Retinal pigment epithelial cell (primary cell): ENCODE data around the gene AFF4.
A peak's percentile ranks its signal among the peaks of the same experiment; 100 is the strongest.
"Not testable (repeated sequence)": the region's sequence is repeated elsewhere in the genome, so short reads cannot be mapped to it uniquely, and the experiment has no call there.

Experiments
- DNase-seq: peaks from one replicate; pipeline ENCODE4 v3.0.0-alpha.2; 2010; ENCODE audit warnings: low read depth
- H3K4me3 ChIP-seq: 2 replicates; pipeline ENCODE4 v1.5.1; 2011; ENCODE audit warnings: mild to moderate bottlenecking, low read length, control low read depth, moderate library complexity
- TF ChIP-seq, protein P1 (sequence below): conservative IDR thresholded peaks from 2 replicates; pipeline ENCODE4 v1.5.1; 2011; ENCODE audit warnings: low read depth, low read length, control low read depth, inconsistent platforms

The AFF4 gene

GRCh38 chr5:132962429-132963021 is 909 bp downstream of the AFF4 start:
- DNase-seq: peak; percentile 72
- TF ChIP-seq, protein P1, sequence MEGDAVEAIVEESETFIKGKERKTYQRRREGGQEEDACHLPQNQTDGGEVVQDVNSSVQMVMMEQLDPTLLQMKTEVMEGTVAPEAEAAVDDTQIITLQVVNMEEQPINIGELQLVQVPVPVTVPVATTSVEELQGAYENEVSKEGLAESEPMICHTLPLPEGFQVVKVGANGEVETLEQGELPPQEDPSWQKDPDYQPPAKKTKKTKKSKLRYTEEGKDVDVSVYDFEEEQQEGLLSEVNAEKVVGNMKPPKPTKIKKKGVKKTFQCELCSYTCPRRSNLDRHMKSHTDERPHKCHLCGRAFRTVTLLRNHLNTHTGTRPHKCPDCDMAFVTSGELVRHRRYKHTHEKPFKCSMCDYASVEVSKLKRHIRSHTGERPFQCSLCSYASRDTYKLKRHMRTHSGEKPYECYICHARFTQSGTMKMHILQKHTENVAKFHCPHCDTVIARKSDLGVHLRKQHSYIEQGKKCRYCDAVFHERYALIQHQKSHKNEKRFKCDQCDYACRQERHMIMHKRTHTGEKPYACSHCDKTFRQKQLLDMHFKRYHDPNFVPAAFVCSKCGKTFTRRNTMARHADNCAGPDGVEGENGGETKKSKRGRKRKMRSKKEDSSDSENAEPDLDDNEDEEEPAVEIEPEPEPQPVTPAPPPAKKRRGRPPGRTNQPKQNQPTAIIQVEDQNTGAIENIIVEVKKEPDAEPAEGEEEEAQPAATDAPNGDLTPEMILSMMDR: no peak
- H3K4me3 ChIP-seq: peak overlapping the region; percentile 83

DNA sequence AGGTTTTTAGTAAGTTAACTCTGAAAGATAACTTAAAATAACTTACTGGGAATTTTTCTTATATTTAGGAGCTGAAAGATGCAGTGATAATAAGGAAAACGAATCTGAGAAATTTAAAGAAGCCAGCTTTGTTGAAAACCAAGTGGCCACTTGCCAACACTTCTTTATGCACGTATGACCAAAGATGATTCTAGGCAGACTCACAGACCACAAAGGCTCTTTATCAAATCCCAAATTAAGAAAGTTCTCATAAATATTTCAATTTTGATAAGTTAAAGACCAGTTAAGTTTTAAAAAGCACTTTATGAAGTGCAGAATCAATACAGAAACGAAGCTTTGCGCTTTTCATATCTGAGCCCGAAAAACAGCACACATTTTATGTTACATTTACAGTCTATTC is 1.5 kb downstream of the AFF4 start:
- TF ChIP-seq, protein P1: no peak
- no peak for DNase-seq
- H3K4me3 ChIP-seq: peak overlapping the region; percentile 83

DNA sequence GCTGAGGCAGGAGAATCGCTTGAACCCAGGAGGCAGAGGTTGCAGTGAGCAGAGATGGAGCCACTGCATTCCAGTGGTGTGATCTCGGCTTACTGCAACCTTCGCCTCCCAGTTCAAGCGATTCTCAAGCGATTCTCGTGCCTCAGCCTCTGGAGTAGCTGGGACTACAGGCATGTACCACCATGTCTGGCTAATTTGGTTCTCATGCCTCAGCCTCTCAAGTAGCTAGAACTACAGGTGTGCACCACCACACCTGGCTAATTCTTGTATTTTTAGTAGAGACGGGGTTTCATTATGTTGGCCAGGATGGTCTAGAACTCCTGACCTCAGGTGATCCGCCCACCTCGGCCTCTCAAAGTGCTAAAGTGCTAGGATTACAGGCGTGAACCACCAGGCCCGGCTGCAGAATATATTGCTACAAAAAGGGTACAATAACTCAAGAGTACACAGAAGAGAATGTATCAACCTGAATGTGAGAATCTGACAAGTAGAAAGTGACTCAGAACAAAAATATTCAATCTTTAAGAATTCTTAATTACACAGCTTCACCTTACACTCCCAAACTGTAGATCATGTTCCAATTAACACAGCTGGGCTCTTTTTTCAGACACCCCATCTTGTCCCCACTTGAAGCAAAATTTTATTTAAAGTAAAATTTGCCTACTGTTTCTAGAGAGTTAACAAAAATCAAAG is 2.2 kb downstream of the AFF4 start:
- peak overlapping the region; percentile 83 for H3K4me3 ChIP-seq
- not testable (repeated sequence) for DNase-seq

DNA sequence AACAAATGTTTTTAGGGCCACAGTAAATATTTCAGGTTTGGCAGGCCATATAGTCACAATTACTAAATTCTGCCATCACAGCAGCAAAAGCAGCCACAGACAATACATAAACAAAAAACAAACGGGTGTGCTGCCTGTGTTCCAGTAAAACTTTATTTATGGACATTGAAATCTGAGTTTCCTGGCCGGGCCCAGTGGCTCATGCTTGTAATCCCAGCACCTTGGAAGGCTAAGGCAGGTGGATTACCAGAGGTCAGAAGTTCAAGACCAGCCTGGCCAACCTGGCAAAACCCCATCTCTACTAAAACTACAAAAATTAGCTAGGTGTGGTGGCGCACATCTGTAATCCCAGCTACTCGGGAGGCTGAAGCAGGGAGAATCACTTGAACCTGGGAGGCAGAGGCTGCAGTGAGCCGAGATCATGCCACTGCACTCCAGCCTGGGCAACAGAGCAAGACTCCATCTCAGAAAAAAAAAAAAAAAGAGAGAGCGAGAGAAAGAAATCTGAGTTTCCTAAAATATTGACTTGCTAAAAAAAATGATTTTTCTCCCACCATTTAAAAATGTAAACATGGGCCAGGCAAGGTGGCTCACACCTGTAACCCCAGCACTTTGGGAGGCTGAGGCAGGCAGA is 7.2 kb downstream of the AFF4 start:
- not testable (repeated sequence) for H3K4me3 ChIP-seq, DNase-seq

- TF ChIP-seq, protein P1: no peak
- DNase-seq: no peak
- H3K4me3 ChIP-seq: no peak overlapping the region
These were observed 9.7 kb downstream of the AFF4 start for GRCh38 chr5:132953710-132954109.

DNA sequence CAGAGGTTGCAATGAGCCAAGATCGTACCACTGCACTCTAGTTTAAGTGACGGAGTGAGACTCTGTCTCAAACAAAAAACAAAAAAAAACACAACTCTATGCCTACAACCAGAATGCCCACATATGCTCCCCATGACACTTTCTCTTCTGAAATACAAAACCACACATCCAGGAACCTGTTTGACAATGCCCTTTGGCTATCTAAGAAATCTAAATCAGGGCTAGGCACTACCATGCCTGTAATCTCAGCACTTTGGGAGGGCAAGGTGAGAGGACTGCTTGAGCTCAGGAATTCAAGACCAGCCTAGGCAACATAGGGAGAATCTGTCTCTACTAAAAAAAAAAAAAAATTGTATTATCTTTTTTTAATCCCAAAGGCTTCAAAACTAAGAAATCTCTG is 10.6 kb downstream of the AFF4 start:
- no peak for DNase-seq
- TF ChIP-seq, protein P1: no peak
- H3K4me3 ChIP-seq: no peak overlapping the region

GRCh38 chr5:132951897-132952296 is 11.5 kb downstream of the AFF4 start:
- TF ChIP-seq, protein P1: no peak
- H3K4me3 ChIP-seq: no peak overlapping the region
- DNase-seq: no peak

DNA sequence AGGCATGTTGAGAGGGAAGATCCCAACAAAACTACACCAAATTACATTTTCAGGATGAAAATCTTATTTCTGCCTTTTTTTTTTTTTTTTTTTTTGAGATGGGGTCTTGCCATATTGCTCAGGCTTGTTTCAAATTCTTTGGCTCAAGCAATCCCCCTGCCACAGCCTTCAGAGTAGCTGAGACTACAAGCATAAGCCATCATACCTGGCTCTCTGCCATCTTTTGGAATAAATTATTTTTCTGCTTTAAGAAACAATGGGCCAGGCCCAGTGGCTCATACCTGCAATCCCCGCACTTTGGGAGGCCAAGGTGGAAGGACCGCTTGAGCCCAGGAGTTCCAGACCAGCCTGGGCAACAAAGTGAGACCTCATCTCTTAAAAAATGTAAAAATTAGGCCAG is 14.3 kb downstream of the AFF4 start:
- TF ChIP-seq, protein P1: no peak
- no peak for DNase-seq
- H3K4me3 ChIP-seq: no peak overlapping the region
